Tibial artery (tissue), 4 donors: ENCODE measurements around the gene CHST14.
"Not testable (repeated sequence)": the region's sequence is repeated elsewhere in the genome, so short reads cannot be mapped to it uniquely, and the experiment has no call there.

Experiments
- DNase-seq, 2 donors: peaks; one replicate each; pipeline ENCODE4 v3.0.0-alpha.2; 2019
- H3K27ac ChIP-seq, 2 donors: fragments of 200-600 bp; sonication (generic) in 1 of 2; 1 replicate in 1 of 2; 2 replicates in 1 of 2; pipeline ENCODE4 v1.5.1; 2018 to 2019; ENCODE audit warnings: mild to moderate bottlenecking in 1 of 2
- H3K27me3 ChIP-seq, 2 donors: fragments of 200-600 bp; sonication (generic) in 1 of 2; one replicate each; pipeline versions ENCODE4 v1.5.1 to v1.6.0; 2016 to 2019
- H3K36me3 ChIP-seq, 3 donors: fragments of 200-600 bp; sonication (generic) in 2 of 3; one replicate each; pipeline ENCODE4 v1.5.1; 2016 to 2019; ENCODE audit warnings: mild to moderate bottlenecking in 2 of 3
- H3K4me1 ChIP-seq, 4 donors: fragments of 200-600 bp; sonication (generic) in 2 of 4; 1 replicate in 3 of 4; 2 replicates in 1 of 4; pipeline ENCODE4 v1.5.1; 2016 to 2019
- H3K4me3 ChIP-seq, 2 donors: fragments of 200-600 bp; sonication (generic) in 1 of 2; 1 replicate in 1 of 2; 2 replicates in 1 of 2; pipeline ENCODE4 v1.5.1; 2018 to 2019; ENCODE audit warnings: mild to moderate bottlenecking in 2 of 2
- H3K9me3 ChIP-seq, 3 donors: fragments of 200-600 bp; sonication (generic) in 1 of 3; one replicate each; pipeline ENCODE4 v1.5.1; 2016 to 2019
- CTCF ChIP-seq, 2 experiments: fragments of 200-600 bp in 1 of 2; fragments of 450-650 bp in 1 of 2; IDR thresholded peaks; one replicate each; pipeline ENCODE4 v1.5.1; 2017 to 2019; ENCODE audit warnings: antibody characterized with exemption in 2 of 2, mild to moderate bottlenecking in 1 of 2, moderate library complexity in 1 of 2
- intact Hi-C: fragments of 100-400 bp; cut with DNase I; formaldehyde crosslinking; loops from one replicate; pipeline ENCODE4 v1.15.0; 2023; ENCODE audit warnings: low total_unique reads

Gene CHST14

GRCh38 chr15:40448354-40448753 is 22.4 kb upstream of the CHST14 start:
- Histone ChIP-seq H3K4me1 (peaks cover 0 to 21% (median 8%) of the 10 kb centered on the region in 4 donors), H3K4me3 (no peak overlapping the region)
- intact Hi-C loops = loop anchor here (10.0 kb wide), 2 partner anchors 56 to 116 kb away; partner anchors contain the start of genes CCDC32 and RPUSD2

GRCh38 chr15:40449275-40449674 is 21.5 kb upstream of the CHST14 start:
- Histone ChIP-seq H3K4me1 (peaks cover 0 to 24% (median 10%) of the 10 kb centered on the region in 4 donors), H3K27me3 (no peaks in the 10 kb centered on the region), H3K4me3 (no peak overlapping the region), H3K9me3 (no peaks in the 10 kb centered on the region), H3K27ac (no peak overlapping the region), H3K36me3 (no peaks in the 10 kb centered on the region)
- intact Hi-C loops = loop anchor here (10.0 kb wide), 2 partner anchors 56 to 116 kb away; partner anchors contain the start of genes CCDC32 and RPUSD2
- no peak for TF ChIP-seq CTCF (IDR thresholded peaks at IDR 0.05)
- no peak for DNase-seq

More at GRCh38 chr15:40448354-40448753, 22.4 kb upstream of the CHST14 start:
- no peak overlapping the region for H3K27ac ChIP-seq
- H3K9me3 ChIP-seq = no peaks in the 10 kb centered on the region
- no peaks in the 10 kb centered on the region for H3K36me3 ChIP-seq
- no peak for TF ChIP-seq CTCF (IDR thresholded peaks at IDR 0.05)
- no peaks in the 10 kb centered on the region for H3K27me3 ChIP-seq
- no peak for DNase-seq

- no peaks in the 10 kb centered on the region for H3K27me3 ChIP-seq
- intact Hi-C loops = no loop called here
- no peak overlapping the region for H3K27ac ChIP-seq
- DNase-seq = no peak
- H3K9me3 ChIP-seq = no peaks in the 10 kb centered on the region
- H3K4me3 ChIP-seq = no peak overlapping the region
- TF ChIP-seq CTCF (IDR thresholded peaks at IDR 0.05) = no peak
- H3K36me3 ChIP-seq = no peaks in the 10 kb centered on the region
- H3K4me1 ChIP-seq = peaks cover 0 to 32% (median 16%) of the 10 kb centered on the region in 4 donors
Observed at GRCh38 chr15:40450047-40450446, 20.7 kb upstream of the CHST14 start.

GRCh38 chr15:40451527-40452158 is 19.1 kb upstream of the CHST14 start:
- intact Hi-C loops = no loop called here
- no peak for TF ChIP-seq CTCF (IDR thresholded peaks at IDR 0.05)
- no peak for DNase-seq
- Histone ChIP-seq H3K27ac (no peak overlapping the region), H3K27me3 (no peaks in the 10 kb centered on the region), H3K9me3 (no peaks in the 10 kb centered on the region), H3K36me3 (no peaks in the 10 kb centered on the region), H3K4me1 (peaks cover 0 to 38% (median 27%) of the 10 kb centered on the region in 4 donors), H3K4me3 (no peak overlapping the region)

GRCh38 chr15:40452296-40453090 is 18.3 kb upstream of the CHST14 start:
- no peaks in the 10 kb centered on the region for H3K36me3 ChIP-seq
- no peaks in the 10 kb centered on the region for H3K27me3 ChIP-seq
- H3K4me3 ChIP-seq = no peak overlapping the region
- no peak overlapping the region for H3K27ac ChIP-seq
- H3K4me1 ChIP-seq = peaks cover 0 to 40% (median 27%) of the 10 kb centered on the region in 4 donors
- no peaks in the 10 kb centered on the region for H3K9me3 ChIP-seq
- no peak for DNase-seq
- intact Hi-C loops = no loop called here
- no peak for TF ChIP-seq CTCF (IDR thresholded peaks at IDR 0.05)

GRCh38 chr15:40453941-40454340 is 16.8 kb upstream of the CHST14 start:
- intact Hi-C loops, H3K27ac ChIP-seq, DNase-seq, H3K9me3 ChIP-seq, H3K4me3 ChIP-seq, H3K36me3 ChIP-seq, H3K27me3 ChIP-seq: not testable (repeated sequence)
- peaks cover 0 to 40% (median 27%) of the 10 kb centered on the region in 4 donors for H3K4me1 ChIP-seq
